ENCODE measurements around the gene FRMD4B. TPM values are rescaled to one million over a fixed set of nuclear protein-coding genes. Genes with fewer than 3 reads are reported as not detected.
A peak's percentile ranks its signal among the peaks of the same experiment; 100 is the strongest.
"Not testable (repeated sequence)": the region's sequence is repeated elsewhere in the genome, so short reads cannot be mapped to it uniquely, and the experiment has no call there.

The FRMD4B gene
- total RNA-seq, 1 donor from 2014 or later: 102 TPM

GRCh38 chr3:69235882-69236281 lies 150.0 kb downstream of the FRMD4B start:
- no peak overlapping the region for H3K27ac Mint-ChIP-seq (ENCODE audit: unreplicated experiment)
- H3K36me3 Mint-ChIP-seq (ENCODE audit: low read depth, unreplicated experiment): peaks cover 22% of the 10 kb centered on the region
- TF ChIP-seq CTCF (IDR thresholded peaks at IDR 0.05; ENCODE audit: unreplicated experiment): no peak
- no peak for DNase-seq (ENCODE audit: low spot score)
- no peaks in the 10 kb centered on the region for H3K9me3 Mint-ChIP-seq (ENCODE audit: unreplicated experiment)
- H3K4me3 Mint-ChIP-seq (ENCODE audit: unreplicated experiment): peak overlapping the region; percentile 90
- H3K27me3 Mint-ChIP-seq (ENCODE audit: unreplicated experiment): peaks cover 3% of the 10 kb centered on the region
- H3K4me1 Mint-ChIP-seq (ENCODE audit: unreplicated experiment): peaks cover 58% of the 10 kb centered on the region

GRCh38 chr3:69235227-69235626 lies 150.7 kb downstream of the FRMD4B start:
- Mint-ChIP-seq H3K4me1 (ENCODE audit: unreplicated experiment) (peaks cover 55% of the 10 kb centered on the region), H3K36me3 (ENCODE audit: low read depth, unreplicated experiment) (peaks cover 26% of the 10 kb centered on the region), H3K4me3 (ENCODE audit: unreplicated experiment) (peak overlapping the region; percentile 90)
- not testable (repeated sequence) for H3K9me3 Mint-ChIP-seq (ENCODE audit: unreplicated experiment); DNase-seq (ENCODE audit: low spot score); H3K27me3 Mint-ChIP-seq (ENCODE audit: unreplicated experiment); H3K27ac Mint-ChIP-seq (ENCODE audit: unreplicated experiment)

- no peak overlapping the region for H3K4me3 Mint-ChIP-seq (ENCODE audit: unreplicated experiment)
- no peak for DNase-seq (ENCODE audit: low spot score)
- peaks cover 31% of the 10 kb centered on the region for H3K36me3 Mint-ChIP-seq (ENCODE audit: low read depth, unreplicated experiment)
- no peak for TF ChIP-seq CTCF (IDR thresholded peaks at IDR 0.05; ENCODE audit: unreplicated experiment)
- no peak overlapping the region for H3K27ac Mint-ChIP-seq (ENCODE audit: unreplicated experiment)
- H3K27me3 Mint-ChIP-seq (ENCODE audit: unreplicated experiment): peaks cover 1% of the 10 kb centered on the region
- H3K9me3 Mint-ChIP-seq (ENCODE audit: unreplicated experiment): no peaks in the 10 kb centered on the region
- peaks cover 37% of the 10 kb centered on the region for H3K4me1 Mint-ChIP-seq (ENCODE audit: unreplicated experiment)
These were observed 153.4 kb downstream of the FRMD4B start for GRCh38 chr3:69232482-69232881.

GRCh38 chr3:69231929-69232440 lies 153.9 kb downstream of the FRMD4B start:
- H3K27me3 Mint-ChIP-seq (ENCODE audit: unreplicated experiment): no peaks in the 10 kb centered on the region
- no peaks in the 10 kb centered on the region for H3K9me3 Mint-ChIP-seq (ENCODE audit: unreplicated experiment)
- no peak overlapping the region for H3K27ac Mint-ChIP-seq (ENCODE audit: unreplicated experiment)
- H3K4me3 Mint-ChIP-seq (ENCODE audit: unreplicated experiment): no peak overlapping the region
- peaks cover 30% of the 10 kb centered on the region for H3K36me3 Mint-ChIP-seq (ENCODE audit: low read depth, unreplicated experiment)
- H3K4me1 Mint-ChIP-seq (ENCODE audit: unreplicated experiment): peaks cover 32% of the 10 kb centered on the region
- no peak for TF ChIP-seq CTCF (IDR thresholded peaks at IDR 0.05; ENCODE audit: unreplicated experiment)
- no peak for DNase-seq (ENCODE audit: low spot score)

GRCh38 chr3:69226071-69226470 lies 159.8 kb downstream of the FRMD4B start:
- TF ChIP-seq CTCF (IDR thresholded peaks at IDR 0.05; ENCODE audit: unreplicated experiment): no peak
- no peak for DNase-seq (ENCODE audit: low spot score)
- peaks cover 27% of the 10 kb centered on the region for H3K36me3 Mint-ChIP-seq (ENCODE audit: low read depth, unreplicated experiment)
- no peaks in the 10 kb centered on the region for H3K27me3 Mint-ChIP-seq (ENCODE audit: unreplicated experiment)
- H3K4me1 Mint-ChIP-seq (ENCODE audit: unreplicated experiment): peaks cover 7% of the 10 kb centered on the region
- H3K9me3 Mint-ChIP-seq (ENCODE audit: unreplicated experiment): no peaks in the 10 kb centered on the region
- no peak overlapping the region for H3K4me3 Mint-ChIP-seq (ENCODE audit: unreplicated experiment)
- H3K27ac Mint-ChIP-seq (ENCODE audit: unreplicated experiment): no peak overlapping the region

Measured in endothelial cell (in vitro differentiated cells).